Right lobe of liver (tissue), 4 donors: ENCODE measurements around the gene PRKCA.

Source experiments
- POLR2A ChIP-seq: fragments of 450-650 bp; IDR thresholded peaks from one replicate; pipeline ENCODE4 v1.6.1; 2017; ENCODE audit warnings: antibody characterized with exemption, mild to moderate bottlenecking
- TF ChIP-seq, protein P1 (sequence below), 4 donors: fragments of 200-600 bp in 3 of 4; fragments of 450-650 bp in 1 of 4; IDR thresholded peaks; one replicate each; pipeline versions ENCODE4 v1.5.1 to v1.8.0; 2016 to 2022; ENCODE audit warnings: antibody characterized with exemption in 4 of 4, mild to moderate bottlenecking in 2 of 4
- donor health status: DM: no; HTN: no; CAD: no.
- donor health status: DM: no; HTN: no; CAD: no.
- donor health status: DM: no; HTN: yes; CAD: no.

DNA sequence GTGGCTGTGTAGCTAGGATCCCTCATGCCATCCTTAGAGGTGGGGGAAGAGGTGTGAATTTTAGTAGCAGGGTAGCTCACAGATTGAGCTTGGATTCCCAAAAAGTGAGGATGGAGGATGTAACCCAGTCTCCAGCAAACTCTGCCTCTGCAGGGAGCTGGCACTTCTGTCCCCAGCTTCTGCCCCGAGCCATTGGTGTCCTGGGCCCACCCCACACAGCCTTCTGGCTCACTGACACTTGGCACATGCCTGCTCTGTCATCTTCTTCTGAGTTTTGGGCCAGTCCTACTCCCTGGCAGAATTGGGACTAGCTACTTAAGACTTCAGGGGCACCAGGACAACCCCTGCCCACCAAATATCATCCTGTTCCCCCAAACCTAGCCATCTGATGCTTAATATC, 534.8 kb downstream of the PRKCA start:
- TF ChIP-seq, protein P1, sequence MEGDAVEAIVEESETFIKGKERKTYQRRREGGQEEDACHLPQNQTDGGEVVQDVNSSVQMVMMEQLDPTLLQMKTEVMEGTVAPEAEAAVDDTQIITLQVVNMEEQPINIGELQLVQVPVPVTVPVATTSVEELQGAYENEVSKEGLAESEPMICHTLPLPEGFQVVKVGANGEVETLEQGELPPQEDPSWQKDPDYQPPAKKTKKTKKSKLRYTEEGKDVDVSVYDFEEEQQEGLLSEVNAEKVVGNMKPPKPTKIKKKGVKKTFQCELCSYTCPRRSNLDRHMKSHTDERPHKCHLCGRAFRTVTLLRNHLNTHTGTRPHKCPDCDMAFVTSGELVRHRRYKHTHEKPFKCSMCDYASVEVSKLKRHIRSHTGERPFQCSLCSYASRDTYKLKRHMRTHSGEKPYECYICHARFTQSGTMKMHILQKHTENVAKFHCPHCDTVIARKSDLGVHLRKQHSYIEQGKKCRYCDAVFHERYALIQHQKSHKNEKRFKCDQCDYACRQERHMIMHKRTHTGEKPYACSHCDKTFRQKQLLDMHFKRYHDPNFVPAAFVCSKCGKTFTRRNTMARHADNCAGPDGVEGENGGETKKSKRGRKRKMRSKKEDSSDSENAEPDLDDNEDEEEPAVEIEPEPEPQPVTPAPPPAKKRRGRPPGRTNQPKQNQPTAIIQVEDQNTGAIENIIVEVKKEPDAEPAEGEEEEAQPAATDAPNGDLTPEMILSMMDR (IDR thresholded peaks at IDR 0.05), result no peak
- TF ChIP-seq POLR2A, result no peak
